Aorta (tissue), 5 donors: ENCODE data around the gene AUTS2. TPM values are rescaled to one million over a fixed set of nuclear protein-coding genes. Genes with fewer than 3 reads are reported as not detected.

Experiments
- ATAC-seq: fragments of 200-7000 bp; cut with Tn5 transposase; one replicate; pipeline ENCODE4 v1.9.1; 2022; ENCODE audit warnings: moderate library complexity; ENCODE audit not compliant: low FRiP score
- DNase-seq, 2 donors: peaks; one replicate each; pipeline ENCODE4 v3.0.0-alpha.2; 2020
- H3K27ac ChIP-seq, 2 donors: one replicate each; pipeline ENCODE4 v1.5.1; 2013; ENCODE audit warnings: low read length in 2 of 2, mild to moderate bottlenecking in 2 of 2, moderate library complexity in 2 of 2, control low read depth in 1 of 2, inconsistent platforms in 1 of 2, low read depth in 1 of 2
- H3K27me3 ChIP-seq, 2 donors: one replicate each; pipeline ENCODE4 v1.6.1; 2013; ENCODE audit warnings: control low read depth in 1 of 2, low read length in 1 of 2, mild to moderate bottlenecking in 1 of 2, moderate library complexity in 1 of 2; ENCODE audit not compliant: insufficient read depth in 2 of 2, control insufficient read depth in 1 of 2
- H3K36me3 ChIP-seq, 2 donors: one replicate each; pipeline ENCODE4 v1.6.1; 2013; ENCODE audit warnings: control low read depth in 1 of 2, low read length in 1 of 2, mild to moderate bottlenecking in 1 of 2; ENCODE audit not compliant: insufficient read depth in 2 of 2, control insufficient read depth in 1 of 2
- H3K4me1 ChIP-seq, 2 donors: one replicate each; pipeline ENCODE4 v1.6.1; 2013; ENCODE audit warnings: low read length in 2 of 2, control low read depth in 1 of 2, mild to moderate bottlenecking in 1 of 2, moderate library complexity in 1 of 2; ENCODE audit not compliant: insufficient read depth in 2 of 2, control insufficient read depth in 1 of 2
- H3K4me3 ChIP-seq, 2 donors: one replicate each; pipeline ENCODE4 v1.5.1; 2013; ENCODE audit warnings: low read length in 2 of 2, control low read depth in 1 of 2, mild to moderate bottlenecking in 1 of 2
- H3K9me3 ChIP-seq: one replicate; pipeline ENCODE4 v1.6.1; 2013; ENCODE audit warnings: mild to moderate bottlenecking, low read length; ENCODE audit not compliant: control insufficient read depth
- WGBS, 2 donors: extraction: QIAGEN DNeasy Blood & Tissue Kit; methylation state at CpG; one replicate each; pipeline ENCODE4 v1.1.7; 2013; 5-methylcytosine and 5-hydroxymethylcytosine counted together
- intact Hi-C, 2 donors: fragments of 100-400 bp; cut with DNase I; formaldehyde crosslinking; loops; one replicate each; pipeline versions ENCODE4 v1.14.2 to v1.15.0; 2022
- polyA plus RNA-seq, 2 donors: library from polyadenylated mRNA; stranded (reverse); fragments of 200-250 nt; gene quantifications; one replicate each; pipeline ENCODE4 v1.2.3, GENCODE V29; 2013
- total RNA-seq, 2 donors: library from RNA; stranded (reverse); fragmentation: NEBNext Ultra II Directional; extraction: Animal tissue kit (Norgen Biotek cat#: 25700); gene quantifications; one replicate each; pipeline ENCODE4 v1.2.1, GENCODE V29; 2021
- donor health status: healthy with polysubstance abuse.
- donor health status: Bipolar disorder and iron deficiency.
- donor health status: DM: no; HTN: no; CAD: no.
- donor health status: DM: no; HTN: no; CAD: no.
- donor health status: DM: yes; HTN: yes; CAD: no.

The AUTS2 gene
- total and polyA plus RNA-seq, 4 donors = 3.9 to 102 (median 57.0) TPM

DNA sequence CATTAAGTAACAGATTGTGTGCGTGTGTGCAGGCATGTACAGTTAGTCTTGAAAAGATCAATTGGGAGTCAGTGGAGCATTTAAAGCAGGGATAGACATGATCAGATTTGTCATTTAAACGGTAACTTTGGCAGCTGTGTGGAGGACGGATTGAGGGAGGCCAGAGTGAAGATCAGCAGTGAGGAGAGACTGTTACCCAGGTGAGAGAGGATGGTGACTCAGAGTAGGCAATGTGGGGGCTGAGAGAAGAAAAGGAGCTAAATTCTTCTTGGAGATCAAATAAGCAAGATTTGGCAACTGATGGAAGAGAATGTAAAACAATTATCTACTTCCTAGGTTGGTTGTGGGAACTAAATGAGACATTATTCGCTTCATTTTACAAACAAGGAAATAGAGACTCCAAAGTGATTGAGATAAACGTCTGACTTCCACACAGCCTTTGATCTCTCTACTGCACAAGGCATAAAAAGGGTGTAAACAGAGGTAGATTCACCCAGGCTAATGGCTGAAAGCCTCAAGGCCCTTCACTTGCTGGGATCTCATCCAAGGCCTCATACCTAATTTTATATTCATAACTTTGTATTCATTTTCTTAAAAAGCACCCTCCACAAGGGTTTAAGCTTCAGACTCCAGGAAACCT lies 868.6 kb downstream of the AUTS2 start:
- no peak for ATAC-seq
- intact Hi-C loops = no loop called here
- H3K9me3 ChIP-seq = no peaks in the 10 kb centered on the region
- no peaks in the 10 kb centered on the region for H3K36me3 ChIP-seq
- peaks cover 0 to 2% of the 10 kb centered on the region in 2 donors for H3K4me1 ChIP-seq
- 89 to 90% methylated on average over 5 of the region's 5 CpGs for WGBS, 2 donors
- no peaks in the 10 kb centered on the region for H3K27me3 ChIP-seq
- no peak overlapping the region for H3K4me3 ChIP-seq
- DNase-seq = no peak
- H3K27ac ChIP-seq = no peak overlapping the region

GRCh38 chr7:70470746-70471145 lies 872.5 kb downstream of the AUTS2 start:
- Histone ChIP-seq H3K27me3 (no peaks in the 10 kb centered on the region), H3K4me3 (no peak overlapping the region), H3K9me3 (no peaks in the 10 kb centered on the region), H3K36me3 (no peaks in the 10 kb centered on the region), H3K27ac (no peak overlapping the region), H3K4me1 (no peaks in the 10 kb centered on the region)
- ATAC-seq = no peak
- no peak for DNase-seq
- 81% methylated on average over 10 of the region's 10 CpGs for WGBS, 2 donors
- intact Hi-C loops = no loop called here

DNA sequence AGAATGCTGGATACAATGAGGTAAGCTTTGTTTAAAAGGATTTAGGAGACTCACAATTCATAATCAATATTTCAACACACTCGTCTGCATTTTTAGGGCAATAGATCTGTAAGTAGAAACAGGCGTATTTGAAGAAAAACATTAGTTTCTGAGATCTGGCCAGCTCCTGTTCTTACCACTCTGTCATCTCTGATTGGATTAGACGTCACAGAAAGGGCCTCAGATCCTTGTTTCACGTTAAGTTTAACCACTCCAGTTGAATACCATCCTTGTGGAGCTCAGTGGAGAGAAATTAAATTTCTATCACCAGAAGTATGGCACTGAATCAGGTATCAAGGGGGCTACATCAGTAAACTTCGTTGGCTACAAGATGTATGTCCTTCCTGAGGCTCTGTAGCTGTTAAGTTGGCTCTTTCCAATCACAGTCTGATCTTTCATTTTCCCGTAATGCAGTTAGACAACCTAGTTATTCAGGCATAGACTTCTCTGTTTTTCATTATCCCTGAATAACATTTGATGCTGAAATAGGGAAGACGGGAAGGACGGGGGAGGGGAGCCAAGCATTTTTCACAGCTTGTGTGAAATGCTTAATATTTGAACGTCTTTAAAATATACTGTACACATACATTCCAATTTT lies 874.4 kb downstream of the AUTS2 start:
- DNase-seq (no peak), ATAC-seq (no peak)
- WGBS, 2 donors = 86 to 91% methylated on average over 9 of the region's 9 CpGs

DNA sequence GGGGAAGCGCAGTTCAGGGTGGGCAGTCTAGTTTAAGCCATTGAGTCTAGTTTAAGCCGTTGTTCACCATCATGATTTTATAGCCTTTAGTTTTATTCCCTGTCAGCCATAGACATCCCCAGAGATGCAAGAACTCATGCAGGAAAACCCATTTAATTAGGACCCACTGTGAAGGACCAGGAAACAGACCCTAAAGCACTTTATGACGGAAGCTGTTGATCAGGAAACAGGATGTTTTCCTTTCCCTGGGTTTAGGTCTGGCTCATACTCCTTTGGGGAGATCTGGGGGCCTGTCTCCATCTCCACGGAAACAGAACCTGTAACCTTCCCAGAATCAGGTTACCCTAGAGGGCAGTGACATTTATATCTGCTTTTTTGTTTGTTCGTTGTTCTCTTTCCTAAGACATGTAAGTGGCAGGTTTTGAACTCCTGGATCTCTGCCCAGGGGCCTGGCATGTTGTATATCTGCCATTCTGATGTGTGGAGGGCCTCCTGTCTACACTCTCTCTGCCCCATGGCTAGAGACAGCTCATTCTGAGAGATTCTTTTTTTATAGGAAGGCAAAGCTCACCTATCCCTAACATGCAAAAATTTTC lies 876.5 kb downstream of the AUTS2 start:
- H3K4me3 ChIP-seq = no peak overlapping the region
- ATAC-seq (no peak), DNase-seq (no peak)
- intact Hi-C loops = no loop called here
- no peaks in the 10 kb centered on the region for H3K9me3 ChIP-seq
- H3K27me3 ChIP-seq = no peaks in the 10 kb centered on the region
- WGBS, 2 donors = 94 to 96% methylated on average over 5 of the region's 5 CpGs
- H3K27ac ChIP-seq = no peak overlapping the region
- H3K4me1 ChIP-seq = peaks cover 0 to 7% of the 10 kb centered on the region in 2 donors
- H3K36me3 ChIP-seq = no peaks in the 10 kb centered on the region

More for the DNA sequence above, 874.4 kb downstream of the AUTS2 start:
- Histone ChIP-seq H3K4me1 (peaks cover 0 to 7% of the 10 kb centered on the region in 2 donors), H3K27me3 (no peaks in the 10 kb centered on the region), H3K36me3 (no peaks in the 10 kb centered on the region), H3K9me3 (no peaks in the 10 kb centered on the region), H3K4me3 (no peak overlapping the region), H3K27ac (no peak overlapping the region)
- intact Hi-C loops = no loop called here

GRCh38 chr7:70477036-70478010 lies 879.0 kb downstream of the AUTS2 start:
- Histone ChIP-seq H3K9me3 (no peaks in the 10 kb centered on the region), H3K27me3 (no peaks in the 10 kb centered on the region), H3K4me3 (no peak overlapping the region), H3K4me1 (peaks cover 0 to 7% of the 10 kb centered on the region in 2 donors), H3K27ac (no peak overlapping the region), H3K36me3 (no peaks in the 10 kb centered on the region)
- DNase-seq (no peak), ATAC-seq (no peak)
- intact Hi-C loops = no loop called here
- WGBS, 2 donors = 41 to 61% methylated on average over 7 of the region's 7 CpGs

GRCh38 chr7:70479153-70480021 lies 881.1 kb downstream of the AUTS2 start:
- ATAC-seq (no peak), DNase-seq (no peak)
- Histone ChIP-seq H3K36me3 (no peaks in the 10 kb centered on the region), H3K9me3 (peaks cover 2% of the 10 kb centered on the region), H3K4me1 (peaks cover 0 to 7% of the 10 kb centered on the region in 2 donors), H3K4me3 (no peak overlapping the region), H3K27ac (no peak overlapping the region), H3K27me3 (no peaks in the 10 kb centered on the region)
- intact Hi-C loops = no loop called here
- 95 to 97% methylated on average over 15 of the region's 15 CpGs for WGBS, 2 donors

- 84 to 90% methylated on average over 8 of the region's 8 CpGs for WGBS, 2 donors
- intact Hi-C loops = no loop called here
Observed at GRCh38 chr7:70480927-70481569, 882.8 kb downstream of the AUTS2 start.

More at GRCh38 chr7:70480927-70481569, 882.8 kb downstream of the AUTS2 start:
- Histone ChIP-seq H3K9me3 (peaks cover 3% of the 10 kb centered on the region), H3K27ac (no peak overlapping the region), H3K27me3 (no peaks in the 10 kb centered on the region), H3K36me3 (no peaks in the 10 kb centered on the region), H3K4me1 (peaks cover 0 to 7% of the 10 kb centered on the region in 2 donors), H3K4me3 (no peak overlapping the region)
- DNase-seq (no peak), ATAC-seq (no peak)
